GM23338 (cell line): ENCODE data around the gene HDAC9. TPM values are rescaled to one million over a fixed set of nuclear protein-coding genes. Genes with fewer than 3 reads are reported as not detected.

Experiments
- ATAC-seq: fragments of 200-7000 bp; cut with Tn5 transposase; 3 replicates; pipeline ENCODE4 v1.9.1; 2020
- DNase-seq: peaks from one replicate; pipeline ENCODE4 v3.0.0-alpha.2; 2015; ENCODE audit warnings: low spot score
- H2AFZ ChIP-seq: fragments of 200-600 bp; sonication (generic); 2 replicates; pipeline ENCODE4 v1.8.0; 2016; ENCODE audit warnings: antibody characterized with exemption, mild to moderate bottlenecking, moderate library complexity
- H3F3A ChIP-seq: fragments of 200-600 bp; sonication (generic); replicated peaks from 2 replicates; pipeline ENCODE4 v1.8.0; 2017; ENCODE audit warnings: antibody characterized with exemption, mixed run types, low read depth
- H3K27ac ChIP-seq: fragments of 200-600 bp; sonication (generic); 2 replicates; pipeline ENCODE4 v1.6.1; 2016; ENCODE audit warnings: low read depth
- H3K27me3 ChIP-seq: fragments of 200-600 bp; sonication (generic); 2 replicates; pipeline ENCODE4 v1.8.0; 2016; ENCODE audit warnings: mild to moderate bottlenecking, mixed run types, moderate library complexity; ENCODE audit not compliant: insufficient read depth
- H3K36me3 ChIP-seq: fragments of 200-600 bp; sonication (generic); 2 replicates; pipeline ENCODE4 v1.8.0; 2016; ENCODE audit warnings: mild to moderate bottlenecking; ENCODE audit not compliant: insufficient read depth
- H3K4me1 ChIP-seq: fragments of 200-600 bp; sonication (generic); 2 replicates; pipeline ENCODE4 v1.8.0; 2016; ENCODE audit warnings: mild to moderate bottlenecking, moderate library complexity; ENCODE audit not compliant: insufficient read depth
- H3K4me2 ChIP-seq: fragments of 200-600 bp; sonication (generic); 2 replicates; pipeline ENCODE4 v1.7.1; 2017; ENCODE audit warnings: mixed run types
- H3K4me3 ChIP-seq: fragments of 200-600 bp; sonication (generic); 2 replicates; pipeline ENCODE4 v1.6.1; 2016; ENCODE audit warnings: mixed run types
- H3K79me2 ChIP-seq: fragments of 200-600 bp; sonication (generic); replicated peaks from 2 replicates; pipeline ENCODE4 v1.8.0; 2017; ENCODE audit warnings: mild to moderate bottlenecking; ENCODE audit not compliant: insufficient read depth
- H3K9me2 ChIP-seq: fragments of 200-600 bp; sonication (generic); 2 replicates; pipeline ENCODE4 v1.8.0; 2017; ENCODE audit not compliant: insufficient read depth
- H4K20me1 ChIP-seq: fragments of 200-600 bp; sonication (generic); replicated peaks from 2 replicates; pipeline ENCODE4 v1.8.0; 2017; ENCODE audit warnings: mild to moderate bottlenecking; ENCODE audit not compliant: insufficient read depth
- H3K27ac Mint-ChIP-seq: 2 replicates; pipeline ENCODE4 v1.8.0; 2020; ENCODE audit warnings: inconsistent platforms, mild to moderate bottlenecking, moderate library complexity, mixed read lengths
- H3K27me3 Mint-ChIP-seq: 3 replicates; pipeline ENCODE4 v1.8.0; 2022; ENCODE audit warnings: low read depth, mild to moderate bottlenecking, moderate library complexity, mixed read lengths, inconsistent platforms; ENCODE audit not compliant: insufficient read depth, poor library complexity
- H3K36me3 Mint-ChIP-seq: 3 replicates; pipeline ENCODE4 v1.8.0; 2021; ENCODE audit warnings: low read depth, mild to moderate bottlenecking, inconsistent platforms, moderate library complexity, mixed read lengths
- H3K4me1 Mint-ChIP-seq: 3 replicates; pipeline ENCODE4 v1.8.0; 2020; ENCODE audit warnings: mild to moderate bottlenecking, inconsistent platforms, mixed read lengths
- H3K4me3 Mint-ChIP-seq: 3 replicates; pipeline ENCODE4 v1.8.0; 2021; ENCODE audit warnings: moderate library complexity, mild to moderate bottlenecking, inconsistent platforms, mixed read lengths
- H3K9me3 Mint-ChIP-seq: 3 replicates; pipeline ENCODE4 v1.8.0; 2020; ENCODE audit warnings: moderate library complexity, mild to moderate bottlenecking, inconsistent platforms, mixed read lengths
- CREB1 ChIP-seq: fragments of 250-450 bp; sonication (Bioruptor Pico); IDR thresholded peaks from 2 replicates; pipeline ENCODE4 v1.5.0; 2020; ENCODE audit warnings: low read depth, mild to moderate bottlenecking, moderate library complexity
- EZH2 ChIP-seq: fragments of 200-600 bp; sonication (generic); IDR thresholded peaks from one replicate; pipeline ENCODE4 v1.8.0; 2017; ENCODE audit warnings: antibody characterized with exemption, mild to moderate bottlenecking, low read depth; ENCODE audit not compliant: unreplicated experiment
- EZH2phosphoT487 ChIP-seq: fragments of 200-600 bp; sonication (generic); IDR thresholded peaks from one replicate; pipeline ENCODE4 v1.8.1; 2018; ENCODE audit warnings: antibody characterized with exemption; ENCODE audit not compliant: unreplicated experiment
- JUNB ChIP-seq: IDR thresholded peaks from one replicate; pipeline ENCODE4 v1.6.1; 2016; ENCODE audit warnings: antibody characterized with exemption; ENCODE audit not compliant: unreplicated experiment
- NANOG ChIP-seq: IDR thresholded peaks from 2 replicates; pipeline ENCODE4 v1.6.1; 2016; ENCODE audit warnings: antibody characterized with exemption, borderline replicate concordance
- POLR2AphosphoS5 ChIP-seq: IDR thresholded peaks from 2 replicates; pipeline ENCODE4 v1.6.1; 2016; ENCODE audit warnings: antibody characterized with exemption, low read depth
- STAT1 ChIP-seq: IDR thresholded peaks from one replicate; pipeline ENCODE4 v1.6.1; 2016; ENCODE audit warnings: antibody characterized with exemption; ENCODE audit not compliant: unreplicated experiment
- ZNF114 ChIP-seq: fragments of 250-450 bp; sonication (Bioruptor Pico); IDR thresholded peaks from 2 replicates; pipeline ENCODE4 v1.5.0; 2020; ENCODE audit warnings: mild to moderate bottlenecking, moderate library complexity
- ZNF331 ChIP-seq: fragments of 250-450 bp; sonication (Bioruptor Pico); IDR thresholded peaks from 2 replicates; pipeline ENCODE4 v1.5.0; 2020; ENCODE audit warnings: low read depth, mild to moderate bottlenecking, moderate library complexity
- polyA plus RNA-seq: library from polyadenylated mRNA; unstranded; fragments of >200 nt; fragmentation: Nextera tagmentation; extraction: Ambion mirVana; gene quantifications from 2 replicates; pipeline ENCODE4 v1.2.1, GENCODE V29; 2016
- total RNA-seq: library from RNA; depleted of rRNA; stranded (reverse); fragments of >200 nt; shearing (Covaris generic); gene quantifications from 2 replicates; pipeline ENCODE4 v1.2.3, GENCODE V29; 2014
- TF ChIP-seq, protein P1 (sequence below): fragments of 250-450 bp; sonication (Bioruptor Pico); IDR thresholded peaks from 2 replicates; pipeline ENCODE4 v1.5.0; 2020; ENCODE audit warnings: mild to moderate bottlenecking, moderate library complexity

Gene HDAC9
- total and polyA plus RNA-seq, 2 experiments from 2014 or later = 8.3 to 18.5 TPM

DNA sequence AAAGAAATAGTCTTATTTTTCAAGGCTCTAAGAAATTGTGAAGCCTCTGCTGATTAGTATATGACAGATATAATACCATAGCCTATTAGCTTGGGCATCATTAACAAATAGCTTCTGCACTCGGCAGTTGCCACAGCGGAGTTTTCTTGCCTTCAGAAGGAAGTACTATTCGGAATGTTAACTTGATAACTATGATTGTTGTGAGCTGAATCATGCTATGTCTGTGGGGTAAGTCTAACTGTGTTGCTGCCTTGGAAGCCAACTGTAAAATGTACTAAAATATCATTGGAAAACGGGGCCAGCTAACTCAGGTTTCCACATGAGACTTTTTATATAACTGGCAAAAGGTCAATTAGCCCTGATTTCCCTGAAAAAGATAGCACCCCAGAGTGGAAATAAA is 528.7 kb downstream of the HDAC9 start (continued):
- TF ChIP-seq, protein P1, sequence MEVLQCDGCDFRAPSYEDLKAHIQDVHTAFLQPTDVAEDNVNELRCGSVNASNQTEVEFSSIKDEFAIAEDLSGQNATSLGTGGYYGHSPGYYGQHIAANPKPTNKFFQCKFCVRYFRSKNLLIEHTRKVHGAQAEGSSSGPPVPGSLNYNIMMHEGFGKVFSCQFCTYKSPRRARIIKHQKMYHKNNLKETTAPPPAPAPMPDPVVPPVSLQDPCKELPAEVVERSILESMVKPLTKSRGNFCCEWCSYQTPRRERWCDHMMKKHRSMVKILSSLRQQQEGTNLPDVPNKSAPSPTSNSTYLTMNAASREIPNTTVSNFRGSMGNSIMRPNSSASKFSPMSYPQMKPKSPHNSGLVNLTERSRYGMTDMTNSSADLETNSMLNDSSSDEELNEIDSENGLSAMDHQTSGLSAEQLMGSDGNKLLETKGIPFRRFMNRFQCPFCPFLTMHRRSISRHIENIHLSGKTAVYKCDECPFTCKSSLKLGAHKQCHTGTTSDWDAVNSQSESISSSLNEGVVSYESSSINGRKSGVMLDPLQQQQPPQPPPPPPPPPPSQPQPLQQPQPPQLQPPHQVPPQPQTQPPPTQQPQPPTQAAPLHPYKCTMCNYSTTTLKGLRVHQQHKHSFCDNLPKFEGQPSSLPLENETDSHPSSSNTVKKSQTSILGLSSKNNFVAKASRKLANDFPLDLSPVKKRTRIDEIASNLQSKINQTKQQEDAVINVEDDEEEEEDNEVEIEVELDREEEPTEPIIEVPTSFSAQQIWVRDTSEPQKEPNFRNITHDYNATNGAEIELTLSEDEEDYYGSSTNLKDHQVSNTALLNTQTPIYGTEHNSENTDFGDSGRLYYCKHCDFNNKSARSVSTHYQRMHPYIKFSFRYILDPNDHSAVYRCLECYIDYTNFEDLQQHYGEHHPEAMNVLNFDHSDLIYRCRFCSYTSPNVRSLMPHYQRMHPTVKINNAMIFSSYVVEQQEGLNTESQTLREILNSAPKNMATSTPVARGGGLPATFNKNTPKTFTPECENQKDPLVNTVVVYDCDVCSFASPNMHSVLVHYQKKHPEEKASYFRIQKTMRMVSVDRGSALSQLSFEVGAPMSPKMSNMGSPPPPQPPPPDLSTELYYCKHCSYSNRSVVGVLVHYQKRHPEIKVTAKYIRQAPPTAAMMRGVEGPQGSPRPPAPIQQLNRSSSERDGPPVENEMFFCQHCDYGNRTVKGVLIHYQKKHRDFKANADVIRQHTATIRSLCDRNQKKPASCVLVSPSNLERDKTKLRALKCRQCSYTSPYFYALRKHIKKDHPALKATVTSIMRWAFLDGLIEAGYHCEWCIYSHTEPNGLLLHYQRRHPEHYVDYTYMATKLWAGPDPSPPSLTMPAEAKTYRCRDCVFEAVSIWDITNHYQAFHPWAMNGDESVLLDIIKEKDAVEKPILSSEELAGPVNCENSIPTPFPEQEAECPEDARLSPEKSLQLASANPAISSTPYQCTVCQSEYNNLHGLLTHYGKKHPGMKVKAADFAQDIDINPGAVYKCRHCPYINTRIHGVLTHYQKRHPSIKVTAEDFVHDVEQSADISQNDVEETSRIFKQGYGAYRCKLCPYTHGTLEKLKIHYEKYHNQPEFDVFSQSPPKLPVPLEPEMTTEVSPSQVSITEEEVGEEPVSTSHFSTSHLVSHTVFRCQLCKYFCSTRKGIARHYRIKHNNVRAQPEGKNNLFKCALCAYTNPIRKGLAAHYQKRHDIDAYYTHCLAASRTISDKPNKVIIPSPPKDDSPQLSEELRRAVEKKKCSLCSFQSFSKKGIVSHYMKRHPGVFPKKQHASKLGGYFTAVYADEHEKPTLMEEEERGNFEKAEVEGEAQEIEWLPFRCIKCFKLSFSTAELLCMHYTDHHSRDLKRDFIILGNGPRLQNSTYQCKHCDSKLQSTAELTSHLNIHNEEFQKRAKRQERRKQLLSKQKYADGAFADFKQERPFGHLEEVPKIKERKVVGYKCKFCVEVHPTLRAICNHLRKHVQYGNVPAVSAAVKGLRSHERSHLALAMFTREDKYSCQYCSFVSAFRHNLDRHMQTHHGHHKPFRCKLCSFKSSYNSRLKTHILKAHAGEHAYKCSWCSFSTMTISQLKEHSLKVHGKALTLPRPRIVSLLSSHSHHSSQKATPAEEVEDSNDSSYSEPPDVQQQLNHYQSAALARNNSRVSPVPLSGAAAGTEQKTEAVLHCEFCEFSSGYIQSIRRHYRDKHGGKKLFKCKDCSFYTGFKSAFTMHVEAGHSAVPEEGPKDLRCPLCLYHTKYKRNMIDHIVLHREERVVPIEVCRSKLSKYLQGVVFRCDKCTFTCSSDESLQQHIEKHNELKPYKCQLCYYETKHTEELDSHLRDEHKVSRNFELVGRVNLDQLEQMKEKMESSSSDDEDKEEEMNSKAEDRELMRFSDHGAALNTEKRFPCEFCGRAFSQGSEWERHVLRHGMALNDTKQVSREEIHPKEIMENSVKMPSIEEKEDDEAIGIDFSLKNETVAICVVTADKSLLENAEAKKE (CRISPR knock-in tag) = no peak
- no peak for TF ChIP-seq ZNF114 (CRISPR knock-in tag)
- no peak for TF ChIP-seq NANOG
- TF ChIP-seq JUNB = no peak
- TF ChIP-seq EZH2 = no peak
- TF ChIP-seq ZNF331 (CRISPR knock-in tag) = no peak

DNA sequence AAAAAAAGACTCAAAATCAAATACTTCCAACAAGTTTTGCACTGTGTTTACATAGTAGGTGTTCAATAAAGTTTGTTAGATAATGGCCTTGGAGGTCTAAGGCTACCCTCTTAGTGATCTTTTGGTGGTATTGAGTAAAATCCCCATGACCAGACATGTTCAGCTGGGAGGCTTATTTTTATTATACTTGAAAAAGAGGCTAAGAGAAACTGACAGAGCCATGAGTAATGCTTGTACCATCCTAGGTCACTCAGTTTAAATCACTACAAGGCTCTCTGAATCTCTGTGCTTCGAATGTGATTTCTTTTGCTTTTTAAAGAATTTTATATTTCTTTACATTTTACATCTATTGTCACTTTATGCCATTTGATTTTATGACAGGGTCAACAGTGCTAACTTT is 531.3 kb downstream of the HDAC9 start:
- Histone ChIP-seq H2AFZ (no peak overlapping the region), H3K27me3 (no peaks in the 10 kb centered on the region), H3K27ac (no peak overlapping the region), H3K36me3 (no peaks in the 10 kb centered on the region), H3K4me1 (no peaks in the 10 kb centered on the region), H3K9me2 (no peaks in the 10 kb centered on the region), H3K4me2 (no peak overlapping the region), H4K20me1 (no peaks in the 10 kb centered on the region), H3K79me2 (no peaks in the 10 kb centered on the region), H3F3A (no peaks in the 10 kb centered on the region), H3K4me3 (no peak overlapping the region)
- H3K27me3 Mint-ChIP-seq = peaks cover 3% of the 10 kb centered on the region
- H3K36me3 Mint-ChIP-seq = no peaks in the 10 kb centered on the region
- DNase-seq (no peak), ATAC-seq (no peak)
- H3K4me1 Mint-ChIP-seq = no peaks in the 10 kb centered on the region
- no peak overlapping the region for H3K4me3 Mint-ChIP-seq
- H3K27ac Mint-ChIP-seq = no peak overlapping the region
- no peaks in the 10 kb centered on the region for H3K9me3 Mint-ChIP-seq
- no peak for TF ChIP-seq JUNB
- TF ChIP-seq CREB1 (CRISPR knock-in tag) = no peak
- TF ChIP-seq, protein P1 (CRISPR knock-in tag) = no peak
- TF ChIP-seq STAT1 = no peak
- TF ChIP-seq POLR2AphosphoS5 = no peak
- no peak for TF ChIP-seq EZH2phosphoT487
